ENCODE measurements around the gene IL17RE. TPM values are rescaled to one million over a fixed set of nuclear protein-coding genes. Genes with fewer than 3 reads are reported as not detected.

The IL17RE gene
- total and polyA plus RNA-seq, 9 of the 15 experiments (the other 6 are each of a cell fraction or from before 2014, with no cell fraction given): 0.32 to 1.9 (median 0.51) TPM; not detected in 4

DNA sequence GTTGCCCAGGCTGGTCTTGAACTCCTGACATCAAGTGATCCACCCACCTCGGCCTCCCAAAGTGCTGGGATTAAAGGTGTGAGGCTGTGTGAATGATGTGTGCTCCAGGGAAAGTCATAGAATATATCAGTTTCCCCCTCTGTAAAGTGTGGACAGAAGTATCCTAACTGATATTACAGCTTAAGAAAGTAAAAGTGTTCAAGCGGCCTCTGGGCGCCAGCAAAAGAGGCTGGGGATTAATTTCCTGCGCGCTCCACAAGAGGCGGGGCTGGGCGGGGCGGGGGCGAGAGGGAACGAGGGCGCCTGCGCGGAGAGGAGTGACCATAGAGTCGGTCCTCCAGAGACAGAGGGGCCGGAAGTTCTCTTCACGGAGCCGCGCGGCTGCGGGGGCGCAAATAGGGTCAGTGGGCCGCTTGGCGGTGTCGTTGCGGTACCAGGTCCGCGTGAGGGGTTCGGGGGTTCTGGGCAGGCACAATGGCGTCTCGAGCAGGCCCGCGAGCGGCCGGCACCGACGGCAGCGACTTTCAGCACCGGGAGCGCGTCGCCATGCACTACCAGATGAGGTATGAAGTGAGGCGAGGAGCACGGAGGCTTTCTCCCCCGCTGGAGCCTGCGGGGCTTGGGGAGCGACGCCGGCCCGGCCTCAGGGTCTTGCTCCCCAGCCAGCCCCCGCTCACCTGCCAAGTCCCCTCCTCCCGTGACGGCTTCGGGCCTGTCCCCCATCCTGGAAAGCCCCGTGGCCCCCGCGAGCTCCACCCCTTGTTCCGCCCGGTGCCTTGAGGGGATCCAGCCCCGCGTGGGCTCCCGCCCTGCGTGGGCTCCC, 12.2 kb upstream of the IL17RE start, which contains the start of gene JAGN1 (continued):
- TF ChIP-seq TCFL5 (CRISPR knock-in tag; conservative IDR thresholded peaks at IDR 0.05) (no peak), ZNF224 (CRISPR knock-in tag; IDR thresholded peaks at IDR 0.05) (0 out of 2 replicates have a peak, but pooled peaks have one; percentile 85), CUX1 (CRISPR knock-in tag; IDR thresholded peaks at IDR 0.05) (0 out of 2 replicates have a peak, but pooled peaks have one; percentile 27), BCOR (IDR thresholded peaks at IDR 0.05) (peak; percentile 82), ZNF512 (tag; IDR thresholded peaks at IDR 0.05) (no peak), ELF2 (CRISPR knock-in tag; IDR thresholded peaks at IDR 0.05) (peak; percentile 94), RBM14 (IDR thresholded peaks at IDR 0.05; ENCODE audit: borderline replicate concordance, insufficient read depth, low read depth, low read length) (0 out of 2 replicates have a peak, but pooled peaks have one; percentile 75), ARID4B (CRISPR knock-in tag; IDR thresholded peaks at IDR 0.05) (peak; percentile 76), KDM1A (IDR thresholded peaks at IDR 0.05) (peak; percentile 60 to 67; a peak in 2 of 4 replicates), SREBF2 (CRISPR knock-in tag; IDR thresholded peaks at IDR 0.05) (0 out of 2 replicates have a peak, but pooled peaks have one; percentile 21), E2F1 (CRISPR knock-in tag; IDR thresholded peaks at IDR 0.05) (peak; percentile 88), ZBTB17 (CRISPR knock-in tag; IDR thresholded peaks at IDR 0.05) (peak; percentile 60), TAF7 (tag; IDR thresholded peaks at IDR 0.05) (peak; percentile 93)

Data from K562 (cell line).